T-helper 2 cell treated with Interferon-gamma antibody and Interleukin-4, amounts not matched to agents 100 ng/mL and 5 ng/mL, for 36 hours (primary cell): ENCODE data around the gene SCN2A. TPM values are rescaled to one million over a fixed set of nuclear protein-coding genes. Genes with fewer than 3 reads are reported as not detected.

Experiments
- intact Hi-C: fragments of 100-400 bp; cut with micrococcal nuclease; formaldehyde crosslinking; loops from one replicate; pipeline ENCODE4 v1.15.1; 2023
- total RNA-seq: library from RNA; stranded (reverse); gene quantifications from 2 replicates; pipeline ENCODE4 v1.2.3, GENCODE V29; 2022

SCN2A gene
- total RNA-seq, 1 donor from 2014 or later = 0.30 TPM

DNA sequence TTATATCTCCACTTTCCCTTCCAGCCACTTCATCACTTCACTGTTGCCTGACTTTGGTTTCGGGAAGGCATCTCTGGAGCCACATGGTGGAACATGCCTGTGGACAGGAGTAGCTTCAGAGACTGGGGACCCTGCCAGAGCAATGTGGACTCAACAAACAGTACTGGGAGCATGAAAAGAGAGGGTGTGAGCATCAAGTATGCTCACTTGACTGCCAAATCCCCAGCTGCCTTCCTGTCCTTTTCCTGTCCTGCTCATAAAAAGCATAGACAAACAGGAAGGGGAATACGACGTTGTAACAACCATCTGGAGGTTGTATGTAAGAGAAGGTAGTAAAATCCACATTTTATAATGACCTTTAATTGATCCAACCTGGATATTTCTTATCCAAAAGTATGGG, 169.0 kb downstream of the SCN2A start:
- intact Hi-C loops = loop anchor here (10.0 kb wide), 1 partner anchor 163 kb away; no protein-coding TSS in a partner anchor

DNA sequence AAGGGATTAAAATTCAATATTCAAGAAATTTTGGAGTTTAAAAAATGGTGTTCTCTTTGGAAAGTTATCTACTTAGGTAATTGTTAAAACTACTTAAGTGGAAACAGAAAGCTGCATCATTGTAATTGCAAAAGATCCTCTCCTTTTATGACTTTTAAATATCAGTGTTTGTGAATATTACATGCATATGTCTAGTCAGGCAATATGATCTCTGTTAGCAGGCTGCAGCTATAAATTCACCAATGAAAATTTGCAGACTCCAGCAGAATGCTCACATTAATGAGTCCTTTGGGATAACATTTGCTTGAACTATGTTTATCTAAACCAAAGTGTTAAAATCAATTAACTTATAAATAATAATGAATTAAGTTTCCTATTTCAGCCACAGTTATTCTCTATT, 171.1 kb downstream of the SCN2A start:
- intact Hi-C loops = no loop called here

DNA sequence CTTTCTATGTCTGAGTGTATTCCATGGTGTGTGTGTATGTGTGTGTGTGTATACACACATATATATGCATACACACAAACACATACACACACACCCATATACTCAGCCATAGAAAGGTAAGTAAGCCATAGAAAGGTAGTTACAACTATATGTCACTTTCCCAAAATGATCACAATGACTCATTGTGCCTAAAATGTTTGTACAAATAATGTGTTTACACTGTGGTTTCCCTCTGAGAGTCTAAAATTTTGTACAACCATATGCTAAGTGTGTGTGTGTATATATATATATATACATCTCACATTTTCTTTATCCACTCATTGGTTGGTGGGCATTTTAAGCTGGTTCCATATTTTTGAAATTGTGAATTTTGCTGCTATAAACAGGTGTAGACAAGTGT, 175.0 kb downstream of the SCN2A start:
- intact Hi-C loops = no loop called here

DNA sequence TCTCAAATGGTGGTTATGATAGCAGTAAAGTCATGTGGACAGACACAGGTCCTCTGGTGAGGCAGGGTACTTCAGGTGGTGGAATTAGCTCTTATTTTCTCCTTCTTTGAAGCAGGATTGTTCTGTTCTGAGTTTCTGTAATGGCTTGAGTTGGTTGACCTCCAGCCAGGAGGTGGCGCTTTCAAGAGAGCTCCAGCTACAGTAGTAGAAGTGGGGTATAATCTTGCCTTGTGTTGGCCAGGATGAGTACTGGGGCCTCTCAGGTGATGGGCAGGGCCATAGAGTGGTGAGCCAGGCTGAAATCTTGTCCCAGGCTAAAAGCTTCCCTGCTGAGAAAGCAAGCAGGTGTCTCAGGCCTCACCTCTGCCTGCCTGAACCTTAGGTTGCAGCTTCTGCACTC, 177.8 kb downstream of the SCN2A start:
- intact Hi-C loops = no loop called here

DNA sequence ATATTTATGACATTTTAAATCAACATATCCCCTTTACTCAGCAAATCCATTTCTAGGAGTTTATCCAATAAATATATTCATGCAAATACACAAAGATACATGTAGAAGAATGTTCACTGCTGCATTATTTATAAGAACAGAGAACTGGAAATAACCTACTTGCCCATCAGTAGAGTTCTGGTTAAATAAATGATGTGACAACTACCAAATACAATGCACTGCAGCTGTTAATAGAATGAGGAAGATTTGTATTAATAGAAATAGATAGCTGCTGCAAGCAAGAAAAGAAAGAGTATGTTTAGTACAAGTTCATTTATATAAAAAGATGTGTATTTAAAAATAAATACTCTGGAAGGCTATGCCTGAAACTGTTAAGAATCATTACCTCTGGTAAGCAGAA, 181.0 kb downstream of the SCN2A start:
- intact Hi-C loops = no loop called here

DNA sequence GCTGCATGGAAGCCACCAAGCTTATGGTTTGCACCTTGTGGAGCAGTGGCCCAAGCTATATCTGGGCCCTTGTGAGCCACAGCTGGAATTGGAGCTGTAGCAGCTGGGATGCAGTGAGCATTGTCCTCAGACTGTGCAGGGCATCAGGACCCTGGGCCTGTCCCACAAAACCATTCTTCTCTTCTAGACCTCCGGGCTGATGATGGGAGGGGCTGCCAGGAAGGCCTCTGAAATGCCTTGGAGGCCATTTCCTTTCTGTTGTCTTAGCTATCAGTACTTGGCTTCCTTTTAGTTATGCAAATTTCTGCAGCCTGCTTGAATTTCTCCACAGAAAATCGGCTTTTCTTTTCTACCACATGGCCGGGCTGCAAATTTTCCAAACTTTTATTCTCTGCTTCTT, 183.9 kb downstream of the SCN2A start:
- intact Hi-C loops = no loop called here

DNA sequence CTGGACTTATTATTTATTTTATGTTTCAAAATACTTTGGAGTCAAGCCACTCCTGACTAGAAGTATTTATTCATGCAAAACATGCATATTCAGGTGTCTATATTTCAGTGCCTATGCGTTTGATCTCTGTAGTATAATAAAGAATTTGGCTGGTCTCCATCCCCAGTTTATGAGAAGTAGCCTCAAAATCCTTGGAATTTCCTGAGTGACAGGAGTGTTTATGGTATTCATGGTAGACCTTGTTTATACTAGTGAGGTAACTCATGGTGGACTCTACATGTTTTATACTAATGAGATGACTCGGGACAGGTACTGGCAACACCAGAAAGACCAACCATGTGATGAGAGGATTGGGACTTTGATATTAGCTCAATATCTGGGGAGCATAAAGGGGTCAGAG, 186.3 kb downstream of the SCN2A start:
- intact Hi-C loops = no loop called here

DNA sequence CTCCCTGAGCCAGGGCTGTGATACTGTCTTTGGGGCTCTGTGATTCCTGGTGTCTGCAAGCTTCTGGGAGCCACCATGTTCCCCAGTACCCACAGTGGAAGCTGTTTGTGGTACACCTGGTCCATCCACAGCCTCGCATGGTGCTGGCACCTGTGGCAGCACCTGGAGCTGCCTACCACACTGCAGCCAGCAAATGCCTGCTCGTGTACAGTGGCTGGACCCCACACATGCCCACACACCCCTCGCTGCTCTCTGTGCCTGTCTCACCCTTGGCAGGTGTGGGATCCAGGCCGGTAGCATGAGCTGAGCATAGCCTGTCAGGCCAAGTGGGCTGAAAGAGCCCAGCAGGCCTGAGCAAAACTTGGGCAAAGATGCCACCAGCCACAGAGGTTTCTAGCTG, 188.5 kb downstream of the SCN2A start:
- intact Hi-C loops = no loop called here

DNA sequence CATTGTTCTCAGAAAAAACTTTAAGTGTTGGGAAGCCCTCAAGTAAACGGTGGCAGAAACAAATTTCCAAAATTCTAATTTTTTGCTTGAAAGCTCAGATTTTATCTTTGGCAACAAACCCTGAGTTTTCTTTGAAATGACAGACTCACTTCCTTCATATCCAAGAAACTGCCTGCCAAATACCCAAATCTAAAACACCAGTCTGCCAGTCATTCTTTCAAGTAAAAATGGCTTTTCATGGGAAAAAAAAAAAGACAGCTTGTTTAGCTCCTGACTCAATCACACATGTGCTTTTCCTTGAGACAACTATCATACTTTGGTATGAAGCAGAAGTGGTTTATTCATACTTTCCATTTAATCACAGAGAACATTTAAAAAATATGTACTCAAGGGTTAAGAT, 189.7 kb downstream of the SCN2A start:
- intact Hi-C loops = no loop called here

DNA sequence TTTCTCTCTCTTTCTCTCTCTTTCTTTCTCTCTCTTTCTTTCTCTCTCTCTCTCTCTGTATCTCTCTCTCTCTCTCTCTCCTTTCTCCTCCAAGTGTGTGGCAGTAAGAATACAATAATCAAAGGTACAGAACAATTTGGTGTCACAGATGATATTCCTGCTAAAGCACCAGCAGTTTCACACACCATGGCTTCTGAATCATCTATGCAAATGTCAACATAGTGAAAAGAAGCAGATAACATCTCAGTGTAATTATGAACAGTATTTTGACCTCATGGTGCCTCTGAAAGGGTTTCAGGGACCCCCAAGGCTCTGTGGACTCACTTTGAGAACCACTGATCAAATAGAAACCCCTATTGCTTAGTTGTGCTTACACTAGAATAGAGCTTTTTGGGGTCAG, 191.8 kb downstream of the SCN2A start:
- intact Hi-C loops = no loop called here

DNA sequence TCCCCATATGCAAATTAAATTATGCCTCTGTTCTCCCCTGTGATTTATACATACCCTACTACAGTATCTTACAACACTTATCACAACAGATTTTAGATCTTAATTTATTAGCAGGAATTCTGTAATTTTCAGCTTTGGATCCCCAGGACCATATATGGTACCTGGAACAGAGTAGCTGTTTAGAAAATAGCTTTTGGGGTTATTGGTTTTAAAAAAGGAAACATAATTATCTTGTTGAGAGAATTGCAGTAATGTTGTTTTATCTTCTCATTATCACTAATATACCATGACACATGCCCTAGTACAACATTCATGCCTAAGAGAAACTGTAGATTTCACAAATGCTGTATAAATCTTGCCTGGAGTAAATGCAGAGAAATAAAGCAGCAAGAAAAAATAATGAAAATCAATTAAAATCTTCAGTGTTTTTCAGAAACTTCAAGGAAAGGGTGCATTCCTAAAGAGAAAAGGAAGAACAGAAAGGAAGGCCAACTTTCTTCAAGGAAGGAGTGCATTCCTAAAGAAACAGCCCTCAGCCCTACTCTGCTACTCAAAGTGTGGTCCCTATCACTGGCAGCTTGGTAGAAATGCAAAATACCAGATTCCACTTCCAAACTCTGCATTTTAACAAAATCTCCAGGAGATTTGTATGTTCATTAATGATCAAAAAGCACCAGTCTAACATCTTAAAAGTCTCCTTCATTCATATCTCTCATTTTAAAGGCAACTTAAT, 193.2 kb downstream of the SCN2A start:
- intact Hi-C loops = no loop called here

DNA sequence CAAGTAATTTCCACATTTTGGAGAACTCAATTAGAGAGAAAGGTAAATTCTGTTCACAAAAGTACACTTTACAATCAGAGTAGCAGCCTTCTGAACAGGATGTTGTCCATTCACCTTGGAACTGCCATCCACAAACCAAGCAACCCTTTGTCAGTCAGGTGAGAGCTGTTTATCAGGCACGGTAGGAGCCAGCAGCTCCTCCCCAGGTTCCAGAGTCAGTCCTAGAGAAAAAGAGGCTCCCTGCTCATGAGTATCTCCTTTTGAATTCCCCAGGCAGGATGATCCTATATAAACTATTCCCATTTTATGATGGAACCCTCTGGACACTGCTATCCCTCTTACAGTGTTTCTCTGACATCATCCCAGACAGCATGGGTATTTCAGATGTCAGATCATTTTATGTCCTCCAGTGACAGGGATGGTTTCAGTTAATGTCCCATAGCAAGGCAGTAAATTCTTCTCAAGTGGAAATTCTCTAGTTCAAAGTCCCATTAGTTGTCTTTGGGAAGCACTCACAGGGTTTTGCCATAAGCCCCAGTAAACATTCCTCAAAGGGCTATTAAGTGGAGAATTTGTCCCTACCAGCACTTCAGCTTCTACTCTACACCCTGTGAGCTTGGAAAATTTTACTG, 195.8 kb downstream of the SCN2A start:
- intact Hi-C loops = no loop called here

DNA sequence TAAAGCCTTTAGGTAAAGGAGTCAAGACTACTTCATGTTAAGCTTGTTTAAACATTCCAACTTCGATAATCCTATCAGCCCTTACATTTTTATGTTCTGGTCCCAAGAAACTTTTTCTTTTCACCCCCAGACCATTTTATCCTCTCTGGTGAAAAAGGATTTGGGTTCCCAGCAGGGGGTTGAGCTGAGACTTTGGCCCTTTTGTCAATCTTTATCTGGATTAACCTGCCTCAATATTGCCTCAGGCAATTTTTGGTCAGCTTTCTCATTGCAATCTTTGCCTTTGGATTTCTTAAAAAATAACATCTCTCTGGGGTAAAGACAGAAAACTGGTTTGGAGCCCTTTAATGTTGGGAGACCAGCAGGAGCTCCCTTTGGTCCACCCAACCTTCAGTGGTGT, 196.4 kb downstream of the SCN2A start:
- intact Hi-C loops = no loop called here

DNA sequence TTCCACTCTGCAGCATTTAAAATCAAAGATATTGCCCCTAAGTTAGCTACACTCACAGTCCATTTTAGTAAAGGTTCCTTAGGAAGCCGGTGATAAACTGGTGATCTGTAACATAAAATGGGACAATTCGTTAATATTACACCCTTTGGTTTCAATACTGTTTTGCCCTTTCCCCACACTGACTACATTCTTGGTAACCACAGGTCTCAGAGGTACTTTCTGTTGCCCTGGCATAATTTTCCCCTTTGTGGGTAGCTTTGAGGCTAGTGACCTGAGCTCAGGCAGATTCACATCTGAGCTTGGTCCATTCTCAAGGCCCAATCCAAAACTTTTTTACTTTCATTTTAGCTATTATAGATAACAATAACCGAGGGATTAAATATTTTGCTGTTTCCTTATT, 197.3 kb downstream of the SCN2A start:
- intact Hi-C loops = no loop called here

DNA sequence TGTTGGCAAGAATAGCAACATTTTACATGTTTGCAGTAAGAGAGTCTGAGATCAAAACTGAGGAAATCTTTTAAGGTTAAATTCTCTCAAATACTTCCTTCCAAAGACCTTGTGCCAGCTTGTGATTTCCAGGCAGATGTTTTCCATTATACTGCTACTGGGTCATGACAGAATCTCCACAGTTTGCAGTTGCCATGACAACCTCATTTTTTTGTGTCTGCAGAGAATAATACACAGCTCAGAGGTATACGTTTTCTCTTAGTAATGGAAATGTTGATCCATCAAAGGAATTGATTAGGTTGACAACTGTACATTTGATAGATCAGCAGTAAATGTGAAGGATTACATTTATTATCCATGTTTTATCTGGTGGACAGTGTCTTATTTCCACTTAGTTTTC, 201.2 kb downstream of the SCN2A start:
- intact Hi-C loops = no loop called here

Other genes starting within 250 kb of the SCN2A start
- gene SCN3A, start 35.4 kb upstream of the SCN2A start, total RNA-seq = 0.05 TPM in 1 of 2 replicates, not detected in the other
- not detected in 2 replicates for gene CSRNP3, start 230.3 kb downstream of the SCN2A start, total RNA-seq